A549 (cell line): ENCODE results near the gene IRAK1. TPM values are rescaled to one million over a fixed set of nuclear protein-coding genes. Genes with fewer than 3 reads are reported as not detected.

Experiments
- ATAC-seq, 2 experiments: fragments of 200-7000 bp in 1 of 2; fragments of >200 bp in 1 of 2; cut with Nextera tagmentation in 1 of 2; cut with Tn5 transposase in 1 of 2; 3 replicates each; pipeline versions ENCODE4 v1.8.0 to v1.9.1; 2018 to 2020; ENCODE audit warnings: mild to moderate bottlenecking in 1 of 2, moderate library complexity in 1 of 2
- CTCF ChIA-PET: fragments of 300-600 bp; sonication (Branson Sonifier 250); formaldehyde crosslinking; extraction: SDS; loops from one replicate; lab custom pipeline; 2021; ENCODE audit warnings: antibody characterized with exemption, inconsistent platforms; lab: Yijun Ruan, JAX
- POLR2A ChIA-PET: fragments of 350-600 bp; formaldehyde crosslinking; extraction: SDS; loops from one replicate; lab custom pipeline; 2021; ENCODE audit warnings: antibody characterized with exemption, inconsistent platforms; lab: Yijun Ruan, JAX
- DNase-seq, 2 experiments: peaks; one replicate each; pipeline versions ENCODE4 v3.0.0 to v3.0.0-alpha.2; 2011 to 2016; ENCODE audit warnings: low read depth in 1 of 2, low spot score in 1 of 2
- FAIRE-seq: peaks from 2 replicates; lab custom pipeline; 2011; peaks lifted over from hg19 to GRCh38; lab: Jason Lieb, UNC
- H3K27ac ChIP-seq, 2 experiments: fragments of >200 bp; sonication (Bioruptor Twin); formaldehyde crosslinking; 3 replicates each; pipeline ENCODE4 v1.5.1; 2016 to 2017
- H3K4me1 ChIP-seq: fragments of >200 bp; sonication (Bioruptor Twin); formaldehyde crosslinking; 3 replicates; pipeline ENCODE4 v1.6.1; 2016
- H3K4me2 ChIP-seq: fragments of >200 bp; sonication (Bioruptor Twin); formaldehyde crosslinking; 3 replicates; pipeline ENCODE4 v1.6.1; 2016
- H3K4me3 ChIP-seq: fragments of >200 bp; sonication (Bioruptor Twin); formaldehyde crosslinking; 3 replicates; pipeline ENCODE4 v1.5.1; 2016
- H3K9me3 ChIP-seq: fragments of >200 bp; sonication (Bioruptor Twin); formaldehyde crosslinking; 3 replicates; pipeline ENCODE4 v1.6.1; 2016
- CEBPB ChIP-seq, 2 experiments: fragments of >200 bp in 1 of 2; sonication (Bioruptor Twin) in 1 of 2; formaldehyde crosslinking in 1 of 2; IDR thresholded peaks; 2 replicates each; pipeline ENCODE4 v1.6.1; 2012 to 2016
- CHD4 ChIP-seq: fragments of 200-600 bp; sonication (generic); IDR thresholded peaks from 2 replicates; pipeline ENCODE4 v1.6.1; 2016; ENCODE audit warnings: antibody characterized with exemption, mild to moderate bottlenecking, borderline replicate concordance
- EHF ChIP-seq: fragments of 250-450 bp; sonication (Bioruptor Pico); IDR thresholded peaks from 2 replicates; pipeline ENCODE4 v1.5.0; 2020; ENCODE audit warnings: mild to moderate bottlenecking
- EHMT2 ChIP-seq: fragments of 200-600 bp; sonication (generic); IDR thresholded peaks from 2 replicates; pipeline ENCODE4 v1.6.1; 2016; ENCODE audit warnings: antibody characterized with exemption, low read depth, mild to moderate bottlenecking, moderate library complexity
- FOSB ChIP-seq: fragments of 250-450 bp; sonication (Bioruptor Pico); IDR thresholded peaks from 2 replicates; pipeline ENCODE4 v1.5.0; 2020; ENCODE audit warnings: mild to moderate bottlenecking, moderate library complexity
- GATA3 ChIP-seq: IDR thresholded peaks from 2 replicates; pipeline ENCODE4 v1.6.1; 2012; ENCODE audit warnings: borderline replicate concordance
- HEYL ChIP-seq: fragments of 250-450 bp; sonication (Bioruptor Pico); IDR thresholded peaks from 2 replicates; pipeline ENCODE4 v1.8.0; 2021; ENCODE audit warnings: mild to moderate bottlenecking, moderate library complexity
- HOXA7 ChIP-seq: fragments of 250-450 bp; sonication (Bioruptor Pico); IDR thresholded peaks from 2 replicates; pipeline ENCODE4 v1.5.0; 2020; ENCODE audit warnings: mild to moderate bottlenecking, moderate library complexity
- HOXB5 ChIP-seq: fragments of 250-450 bp; sonication (Bioruptor Pico); IDR thresholded peaks from 2 replicates; pipeline ENCODE4 v1.5.0; 2020; ENCODE audit warnings: mild to moderate bottlenecking, moderate library complexity
- JUN ChIP-seq, 2 experiments: fragments of >200 bp; sonication (Bioruptor Twin); formaldehyde crosslinking; IDR thresholded peaks; 2 replicates in 1 of 2; 3 replicates in 1 of 2; pipeline ENCODE4 v1.6.1; 2016 to 2017
- MAFK ChIP-seq: fragments of 450-650 bp; IDR thresholded peaks from 2 replicates; pipeline ENCODE4 v1.6.1; 2014; ENCODE audit not compliant: partially characterized antibody
- MYC ChIP-seq: IDR thresholded peaks from 2 replicates; pipeline ENCODE4 v1.6.1; 2012; ENCODE audit warnings: mild to moderate bottlenecking, inconsistent platforms, low read length, improper control_type of control experiment, borderline replicate concordance
- NR3C1 ChIP-seq: fragments of >200 bp; sonication (Bioruptor Twin); formaldehyde crosslinking; IDR thresholded peaks from 3 replicates; pipeline ENCODE4 v1.6.1; 2017
- PBX3 ChIP-seq: IDR thresholded peaks from 2 replicates; pipeline ENCODE4 v1.6.1; 2012
- RARB ChIP-seq: fragments of 250-450 bp; sonication (Bioruptor Pico); IDR thresholded peaks from 2 replicates; pipeline ENCODE4 v1.8.0; 2021; ENCODE audit warnings: mild to moderate bottlenecking, moderate library complexity
- RCOR1 ChIP-seq: fragments of 150-350 bp; IDR thresholded peaks from 2 replicates; pipeline ENCODE4 v1.6.1; 2014; ENCODE audit warnings: antibody characterized with exemption, low read length, low read depth
- SMC3 ChIP-seq: fragments of >200 bp; sonication (Bioruptor Twin); formaldehyde crosslinking; IDR thresholded peaks from 3 replicates; pipeline ENCODE4 v1.6.1; 2018; ENCODE audit warnings: inconsistent platforms
- SREBF2 ChIP-seq: fragments of 450-650 bp; IDR thresholded peaks from 2 replicates; pipeline ENCODE4 v1.6.1; 2014; ENCODE audit warnings: mild to moderate bottlenecking, moderate library complexity
- ZFP36 ChIP-seq: fragments of 450-650 bp; IDR thresholded peaks from 2 replicates; pipeline ENCODE4 v1.6.1; 2014; ENCODE audit warnings: borderline replicate concordance; ENCODE audit not compliant: partially characterized antibody
- ZNF302 ChIP-seq: fragments of 250-450 bp; sonication (Bioruptor Pico); IDR thresholded peaks from 2 replicates; pipeline ENCODE4 v1.9.0; 2021; ENCODE audit warnings: inconsistent platforms, mild to moderate bottlenecking, moderate library complexity
- WGBS: methylation state at CpG from one replicate; pipeline ENCODE4 v1.1.6; 2017; ENCODE audit errors: missing lambda C conversion rate; 5-methylcytosine and 5-hydroxymethylcytosine counted together
- polyA plus RNA-seq, 4 experiments: library from polyadenylated mRNA; depleted of rRNA in 3 of 4; stranded (reverse); fragments of >200 nt; fragmentation: RNase III in 1 of 4; extraction: RNeasy Plus Mini Kit Qiagen cat#74134 plus additional on column Dnase treatment in 1 of 4; gene quantifications; 2 replicates in 3 of 4; 3 replicates in 1 of 4; pipeline ENCODE4 v1.2.3, GENCODE V29; 2011 to 2017

IRAK1 gene
- polyA plus RNA-seq, 2 of the 4 experiments (the other 2 are of a cell fraction) = 73.1 to 177 TPM

GRCh38 chrX:154061801-154062200, 42.1 kb upstream of the IRAK1 start:
- WGBS = 86% methylated on average over 8 of the region's 8 CpGs
- TF ChIP-seq CEBPB (IDR thresholded peaks at IDR 0.05) = no peak
- TF ChIP-seq MYC = no peak
- TF ChIP-seq FOSB = no peak
- no peak for TF ChIP-seq SMC3
- no peak for TF ChIP-seq HOXA7
- CTCF ChIA-PET = interaction anchor here (1.3 to 1.6 kb wide), 2 partner anchors 10 to 49 kb away, joined by 4 to 12 read pairs; no protein-coding TSS in a partner anchor

GRCh38 chrX:154059729-154060245, 40.1 kb upstream of the IRAK1 start:
- ChIA-PET POLR2A (no interaction called here), CTCF (interaction anchor here (0.7 to 2.0 kb wide), 3 partner anchors 9 to 246 kb away, joined by 4 to 7 read pairs (median 5); no protein-coding TSS in a partner anchor)
- FAIRE-seq (no peak), ATAC-seq (no peak), DNase-seq (no peak)
- H3K27ac ChIP-seq = no peak overlapping the region
- H3K4me2 ChIP-seq = no peak overlapping the region
- no peak overlapping the region for H3K4me3 ChIP-seq
- H3K9me3 ChIP-seq = no peaks in the 10 kb centered on the region
- WGBS = 88% methylated on average over 5 of the region's 5 CpGs
- H3K4me1 ChIP-seq = peaks cover 16% of the 10 kb centered on the region; the same call in 2 of the 3 replicates
- TF ChIP-seq HEYL (CRISPR knock-in tag) (no peak), EHMT2 (no peak), JUN (IDR thresholded peaks at IDR 0.05) (no peak), HOXB5 (CRISPR knock-in tag) (no peak), CEBPB (IDR thresholded peaks at IDR 0.05) (no peak), CHD4 (no peak), RARB (CRISPR knock-in tag) (no peak), ZNF302 (CRISPR knock-in tag) (no peak), NR3C1 (no peak)

More at GRCh38 chrX:154061801-154062200, 42.1 kb upstream of the IRAK1 start:
- no peak for FAIRE-seq
- POLR2A ChIA-PET = no interaction called here
- DNase-seq = no peak
- ATAC-seq = no peak
- H3K4me2 ChIP-seq = no peak overlapping the region
- no peaks in the 10 kb centered on the region for H3K9me3 ChIP-seq
- peaks cover 15% of the 10 kb centered on the region; the same call in 2 of the 3 replicates for H3K4me1 ChIP-seq
- H3K27ac ChIP-seq = no peak overlapping the region
- no peak overlapping the region for H3K4me3 ChIP-seq

GRCh38 chrX:154059231-154059630, 39.5 kb upstream of the IRAK1 start:
- WGBS = 22% methylated on average over 1 of the region's 1 CpG
- no peak overlapping the region for H3K27ac ChIP-seq
- TF ChIP-seq GATA3 = no peak
- TF ChIP-seq RARB (CRISPR knock-in tag) = no peak
- no peak for TF ChIP-seq ZFP36
- TF ChIP-seq JUN (IDR thresholded peaks at IDR 0.05) = no peak
- no peak for TF ChIP-seq EHF (CRISPR knock-in tag)
- TF ChIP-seq RCOR1 = no peak
- no peak for TF ChIP-seq SREBF2
- TF ChIP-seq MAFK = no peak
- TF ChIP-seq PBX3 = no peak
- H3K9me3 ChIP-seq = no peaks in the 10 kb centered on the region
- ChIA-PET POLR2A (no interaction called here), CTCF (interaction anchor here (0.7 to 2.0 kb wide), 3 partner anchors 8 to 247 kb away, joined by 4 to 7 read pairs (median 5); no protein-coding TSS in a partner anchor)
- ATAC-seq (no peak), FAIRE-seq (no peak), DNase-seq (no peak)
- H3K4me2 ChIP-seq = no peak overlapping the region
- H3K4me1 ChIP-seq = peaks cover 16% of the 10 kb centered on the region; the same call in 2 of the 3 replicates
- H3K4me3 ChIP-seq = no peak overlapping the region
